ENCODE measurements around the gene OR4N5. TPM values are rescaled to one million over a fixed set of nuclear protein-coding genes. Genes with fewer than 3 reads are reported as not detected.

Gene OR4N5
- total RNA-seq, 1 donor from 2014 or later = not detected

GRCh38 chr14:20176330-20176729 is 37.7 kb downstream of the OR4N5 start:
- ATAC-seq (no peak), DNase-seq (no peak)
- no peak for TF ChIP-seq CTCF (IDR thresholded peaks at IDR 0.05)
- Histone ChIP-seq H3K4me3 (no peak overlapping the region), H3K9me3 (no peaks in the 10 kb centered on the region), H3K36me3 (no peaks in the 10 kb centered on the region), H3K27me3 (no peaks in the 10 kb centered on the region), H3K4me1 (no peaks in the 10 kb centered on the region), H3K27ac (no peak overlapping the region)
- intact Hi-C loops (cut with DNase I) = no loop called here

GRCh38 chr14:20177433-20177974 is 38.9 kb downstream of the OR4N5 start:
- DNase-seq = no peak
- TF ChIP-seq CTCF (IDR thresholded peaks at IDR 0.05) = no peak

GRCh38 chr14:20179218-20179617 is 40.6 kb downstream of the OR4N5 start:
- Histone ChIP-seq H3K9me3 (no peaks in the 10 kb centered on the region), H3K4me3 (no peak overlapping the region), H3K27ac (no peak overlapping the region), H3K36me3 (no peaks in the 10 kb centered on the region), H3K4me1 (no peaks in the 10 kb centered on the region), H3K27me3 (no peaks in the 10 kb centered on the region)
- DNase-seq = no peak
- ATAC-seq = peak; percentile 92
- no peak for TF ChIP-seq CTCF (IDR thresholded peaks at IDR 0.05)
- intact Hi-C loops (cut with DNase I) = no loop called here

More at GRCh38 chr14:20177433-20177974, 38.9 kb downstream of the OR4N5 start:
- Histone ChIP-seq H3K4me1 (no peaks in the 10 kb centered on the region), H3K27me3 (no peaks in the 10 kb centered on the region), H3K9me3 (no peaks in the 10 kb centered on the region), H3K36me3 (no peaks in the 10 kb centered on the region), H3K4me3 (no peak overlapping the region), H3K27ac (no peak overlapping the region)
- no peak for ATAC-seq
- intact Hi-C loops (cut with DNase I) = no loop called here

DNA sequence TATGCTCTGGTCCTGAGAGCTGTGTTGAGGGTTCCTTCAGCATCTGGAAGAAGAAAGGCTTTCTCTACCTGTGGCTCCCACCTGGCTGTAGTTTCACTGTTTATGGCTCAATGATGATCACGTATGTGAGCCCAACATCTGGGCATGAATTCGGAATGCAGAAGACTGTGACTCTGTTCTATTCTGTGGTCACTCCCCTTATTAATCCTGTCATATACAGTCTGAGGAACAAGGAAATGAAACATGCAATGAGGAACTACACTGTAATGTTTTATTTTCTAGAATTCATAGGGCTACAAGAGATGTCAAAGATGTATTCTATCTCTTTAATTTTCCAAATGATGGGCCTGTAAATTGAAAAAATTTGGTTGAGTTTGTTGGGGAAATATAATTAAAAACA is 41.3 kb downstream of the OR4N5 start:
- peak overlapping the region; percentile 63 for H3K27ac ChIP-seq

DNA sequence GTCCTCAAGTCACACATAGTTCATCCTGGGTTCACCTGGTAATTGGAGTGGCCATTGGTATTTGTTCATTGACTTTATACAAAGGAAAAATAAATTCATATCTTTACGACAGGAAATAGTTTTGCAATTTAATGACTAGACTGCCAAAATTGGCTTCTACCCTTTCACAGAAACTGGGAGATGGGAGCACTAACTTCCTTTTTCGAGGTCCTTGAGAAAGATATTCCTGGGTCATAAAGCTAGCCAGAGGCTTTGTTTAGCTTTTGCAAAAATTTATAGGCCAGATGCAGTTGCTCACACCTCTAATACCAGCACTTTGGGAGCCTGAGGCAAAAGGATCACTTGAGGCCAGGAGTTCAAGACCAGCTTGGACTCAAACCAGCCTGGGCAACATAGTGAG is 41.9 kb downstream of the OR4N5 start:
- H3K36me3 ChIP-seq = no peaks in the 10 kb centered on the region
- intact Hi-C loops (cut with DNase I) = no loop called here
- no peaks in the 10 kb centered on the region for H3K4me1 ChIP-seq
- H3K27me3 ChIP-seq = no peaks in the 10 kb centered on the region
- H3K9me3 ChIP-seq = no peaks in the 10 kb centered on the region
- DNase-seq (no peak), ATAC-seq (no peak)
- no peak for TF ChIP-seq CTCF (IDR thresholded peaks at IDR 0.05)
- H3K27ac ChIP-seq = no peak overlapping the region
- no peak overlapping the region for H3K4me3 ChIP-seq

More for the DNA sequence above, 41.3 kb downstream of the OR4N5 start:
- Histone ChIP-seq H3K9me3 (no peaks in the 10 kb centered on the region), H3K4me3 (no peak overlapping the region), H3K36me3 (no peaks in the 10 kb centered on the region), H3K4me1 (no peaks in the 10 kb centered on the region), H3K27me3 (no peaks in the 10 kb centered on the region)
- ATAC-seq (peak; percentile 82), DNase-seq (no peak)
- no peak for TF ChIP-seq CTCF (IDR thresholded peaks at IDR 0.05)
- intact Hi-C loops (cut with DNase I) = no loop called here

GRCh38 chr14:20184181-20184580 is 45.6 kb downstream of the OR4N5 start:
- H3K4me1 ChIP-seq = no peaks in the 10 kb centered on the region
- no peaks in the 10 kb centered on the region for H3K27me3 ChIP-seq
- no peaks in the 10 kb centered on the region for H3K9me3 ChIP-seq
- no peak overlapping the region for H3K4me3 ChIP-seq
- DNase-seq (no peak), ATAC-seq (no peak)
- no peak for TF ChIP-seq CTCF (IDR thresholded peaks at IDR 0.05)
- no peak overlapping the region for H3K27ac ChIP-seq
- intact Hi-C loops (cut with DNase I) = no loop called here
- no peaks in the 10 kb centered on the region for H3K36me3 ChIP-seq

Data from upper lobe of right lung (tissue), 1 donor.